IMR-90 (cell line): ENCODE measurements around the gene SPEF2. TPM values are rescaled to one million over a fixed set of nuclear protein-coding genes. Genes with fewer than 3 reads are reported as not detected.

Experiments
- ATAC-seq: fragments of 200-7000 bp; cut with Tn5 transposase; 2 replicates; pipeline ENCODE4 v1.9.1; 2020; ENCODE audit warnings: low read depth, mild to moderate bottlenecking, moderate library complexity
- BruUV-seq: library from RNA; stranded (reverse); fragments of 400-500 nt; replicated peaks from 2 replicates; lab custom pipeline; 2021; lab: Mats Ljungman, UMichigan
- CTCF ChIA-PET: fragments of 300-600 bp; formaldehyde crosslinking; extraction: SDS; loops from one replicate; lab custom pipeline; 2021; ENCODE audit warnings: antibody characterized with exemption; lab: Yijun Ruan, JAX
- POLR2A ChIA-PET: fragments of 300-600 bp; sonication (Branson Sonifier 250); formaldehyde crosslinking; loops from one replicate; lab custom pipeline; 2022; ENCODE audit warnings: antibody characterized with exemption; ENCODE audit not compliant: unreplicated experiment; lab: Charles Lee
- DNase-seq: peaks from one replicate; pipeline ENCODE4 v3.0.0; 2013
- H2AFZ ChIP-seq: replicated peaks from 2 replicates; pipeline ENCODE3; 2013; ENCODE audit warnings: low read length, mild to moderate bottlenecking; ENCODE audit not compliant: poor library complexity
- H2AK5ac ChIP-seq: 2 replicates; pipeline ENCODE4 v1.6.1; 2013; ENCODE audit warnings: low read depth, low read length, inconsistent platforms
- H2AK9ac ChIP-seq: replicated peaks from 2 replicates; pipeline ENCODE3; 2013; ENCODE audit warnings: mild to moderate bottlenecking, low read depth, low read length, moderate library complexity; ENCODE audit not compliant: poor library complexity
- H2BK120ac ChIP-seq: 2 replicates; pipeline ENCODE4 v1.6.1; 2013; ENCODE audit warnings: low read depth, low read length, inconsistent platforms
- H2BK15ac ChIP-seq: 3 replicates; pipeline ENCODE4 v1.6.1; 2013; ENCODE audit warnings: low read depth, low read length, inconsistent platforms
- H2BK20ac ChIP-seq: 2 replicates; pipeline ENCODE4 v1.6.1; 2013; ENCODE audit warnings: low read depth, mild to moderate bottlenecking, inconsistent platforms, low read length, moderate library complexity
- H2BK5ac ChIP-seq: 2 replicates; pipeline ENCODE4 v1.6.1; 2013; ENCODE audit warnings: mild to moderate bottlenecking, low read depth, low read length, inconsistent platforms; ENCODE audit not compliant: poor library complexity, severe bottlenecking
- H3K14ac ChIP-seq: replicated peaks from 2 replicates; pipeline ENCODE4 v1.6.1; 2013; ENCODE audit warnings: low read depth, low read length, inconsistent platforms
- H3K18ac ChIP-seq: 2 replicates; pipeline ENCODE4 v1.6.1; 2013; ENCODE audit warnings: low read depth, low read length, control low read depth
- H3K23ac ChIP-seq: 2 replicates; pipeline ENCODE4 v1.6.1; 2013; ENCODE audit warnings: low read depth, low read length, inconsistent platforms
- H3K27ac ChIP-seq: 2 replicates; pipeline ENCODE4 v1.5.1; 2013; ENCODE audit warnings: mild to moderate bottlenecking, control low read depth, low read length; ENCODE audit not compliant: insufficient read depth
- H3K27me3 ChIP-seq: 2 replicates; pipeline ENCODE4 v1.6.1; 2013; ENCODE audit warnings: low read length; ENCODE audit not compliant: control insufficient read depth, insufficient read depth
- H3K36me3 ChIP-seq: 2 replicates; pipeline ENCODE4 v1.6.1; 2013; ENCODE audit warnings: low read length, mixed read lengths; ENCODE audit not compliant: control insufficient read depth, insufficient read depth
- H3K4ac ChIP-seq: 2 replicates; pipeline ENCODE4 v1.6.1; 2013; ENCODE audit warnings: low read depth, low read length, inconsistent platforms
- H3K4me1 ChIP-seq: 2 replicates; pipeline ENCODE4 v1.6.1; 2013; ENCODE audit warnings: low read length, mixed read lengths; ENCODE audit not compliant: control insufficient read depth, insufficient read depth
- H3K4me2 ChIP-seq: 2 replicates; pipeline ENCODE4 v1.6.1; 2013; ENCODE audit warnings: low read depth, mild to moderate bottlenecking, control low read depth, low read length, moderate library complexity
- H3K4me3 ChIP-seq: 2 replicates; pipeline ENCODE4 v1.5.1; 2013; ENCODE audit warnings: low read depth, mild to moderate bottlenecking, control low read depth, low read length, moderate library complexity; ENCODE audit not compliant: insufficient read depth
- H3K56ac ChIP-seq: 2 replicates; pipeline ENCODE4 v1.6.1; 2013; ENCODE audit warnings: low read length, inconsistent platforms; ENCODE audit not compliant: insufficient read depth; ENCODE audit errors: extremely low read depth
- H3K79me1 ChIP-seq, 2 experiments: 2 replicates each; pipeline ENCODE4 v1.6.1; 2013; ENCODE audit warnings: low read length in 2 of 2, inconsistent platforms in 1 of 2, low read depth in 1 of 2
- H3K9ac ChIP-seq: 2 replicates; pipeline ENCODE4 v1.6.1; 2013; ENCODE audit warnings: low read depth, low read length, control low read depth
- H3K9me1 ChIP-seq: 2 replicates; pipeline ENCODE4 v1.6.1; 2013; ENCODE audit warnings: low read length, inconsistent platforms; ENCODE audit not compliant: insufficient read depth
- H3K9me3 ChIP-seq: 2 replicates; pipeline ENCODE4 v1.6.1; 2013; ENCODE audit warnings: low read length; ENCODE audit not compliant: control insufficient read depth, insufficient read depth
- H4K20me1 ChIP-seq: 2 replicates; pipeline ENCODE4 v1.6.1; 2013; ENCODE audit warnings: low read length, inconsistent platforms; ENCODE audit not compliant: insufficient read depth
- H4K5ac ChIP-seq: 2 replicates; pipeline ENCODE4 v1.6.1; 2013; ENCODE audit warnings: mild to moderate bottlenecking, low read depth, low read length, control low read depth
- H4K8ac ChIP-seq, 2 experiments: 2 replicates each; pipeline ENCODE4 v1.6.1; 2013; ENCODE audit warnings: low read depth in 2 of 2, low read length in 2 of 2, control low read depth in 1 of 2, inconsistent platforms in 1 of 2
- H4K91ac ChIP-seq: 2 replicates; pipeline ENCODE4 v1.6.1; 2013; ENCODE audit warnings: low read depth, low read length, inconsistent platforms; ENCODE audit not compliant: insufficient read depth
- BHLHE40 ChIP-seq: fragments of 150-350 bp; IDR thresholded peaks from 2 replicates; pipeline ENCODE4 v1.6.1; 2016; ENCODE audit warnings: mild to moderate bottlenecking, low read depth, low read length
- CEBPB ChIP-seq: IDR thresholded peaks from 2 replicates; pipeline ENCODE4 v1.6.1; 2012; ENCODE audit warnings: low read depth, low read length, improper control_type of control experiment
- CHD1 ChIP-seq: IDR thresholded peaks from 2 replicates; pipeline ENCODE4 v1.6.1; 2012; ENCODE audit warnings: low read depth, low read length, improper control_type of control experiment
- CTCF ChIP-seq: conservative IDR thresholded peaks from 2 replicates; pipeline ENCODE4 v1.5.1; 2012; ENCODE audit warnings: mild to moderate bottlenecking, low read depth, low read length, improper control_type of control experiment
- FOS ChIP-seq: fragments of 150-350 bp; IDR thresholded peaks from 2 replicates; pipeline ENCODE4 v1.6.1; 2016; ENCODE audit warnings: low read depth, low read length
- MAFK ChIP-seq: IDR thresholded peaks from 2 replicates; pipeline ENCODE4 v1.6.1; 2012; ENCODE audit warnings: low read depth, low read length, improper control_type of control experiment
- MAZ ChIP-seq: IDR thresholded peaks from 2 replicates; pipeline ENCODE4 v1.6.1; 2012; ENCODE audit warnings: low read depth, mild to moderate bottlenecking, low read length, improper control_type of control experiment, moderate library complexity, borderline replicate concordance
- MXI1 ChIP-seq: IDR thresholded peaks from 2 replicates; pipeline ENCODE4 v1.6.1; 2012; ENCODE audit warnings: low read depth, mild to moderate bottlenecking, low read length, moderate library complexity, borderline replicate concordance
- NFE2L2 ChIP-seq: fragments of 150-350 bp; IDR thresholded peaks from 2 replicates; pipeline ENCODE4 v1.6.1; 2016; ENCODE audit warnings: low read depth, mild to moderate bottlenecking, low read length
- POLR2A ChIP-seq: IDR thresholded peaks from 2 replicates; pipeline ENCODE4 v1.6.1; 2012; ENCODE audit warnings: mild to moderate bottlenecking, low read depth, low read length
- RAD21 ChIP-seq: IDR thresholded peaks from 2 replicates; pipeline ENCODE4 v1.6.1; 2012; ENCODE audit warnings: low read length, improper control_type of control experiment
- RCOR1 ChIP-seq: IDR thresholded peaks from 2 replicates; pipeline ENCODE4 v1.6.1; 2012; ENCODE audit warnings: mild to moderate bottlenecking, low read length, improper control_type of control experiment; ENCODE audit not compliant: insufficient replicate concordance
- RFX5 ChIP-seq: IDR thresholded peaks from 2 replicates; pipeline ENCODE4 v1.8.0; 2012; ENCODE audit warnings: low read depth, mild to moderate bottlenecking, low read length, moderate library complexity
- SMC3 ChIP-seq: fragments of 150-350 bp; IDR thresholded peaks from 2 replicates; pipeline ENCODE4 v1.6.1; 2016; ENCODE audit warnings: low read depth, mild to moderate bottlenecking, antibody characterized with exemption, low read length, moderate library complexity
- USF2 ChIP-seq: fragments of 150-350 bp; IDR thresholded peaks from 2 replicates; pipeline ENCODE4 v1.6.1; 2017; ENCODE audit warnings: mild to moderate bottlenecking, antibody characterized with exemption, low read length, low read depth
- WGBS, 2 experiments: methylation state at CpG; one replicate each; pipeline versions ENCODE4 v1.1.5 to v1.1.7; 2013; ENCODE audit warnings: missing lambda C conversion rate in 2 of 2; ENCODE audit not compliant: insufficient read length in 1 of 2; ENCODE audit errors: extremely low coverage in 2 of 2; 5-methylcytosine and 5-hydroxymethylcytosine counted together
- dilution Hi-C: fragments of 300-500 bp; cut with HindIII; formaldehyde crosslinking; loops from one replicate; pipeline ENCODE4 v1.14.3; 2018; ENCODE audit warnings: low sequenced_read_pairs; ENCODE audit not compliant: unreplicated experiment
- in situ Hi-C: fragments of 300-500 bp; cut with MboI; formaldehyde crosslinking; loops from 3 replicates; pipeline ENCODE4 v1.14.3; 2019; ENCODE audit warnings: low sequenced_read_pairs, inconsistent platforms, mixed read lengths
- intact Hi-C: fragments of 100-400 bp; cut with micrococcal nuclease; formaldehyde crosslinking; loops from 2 replicates; pipeline ENCODE4 v1.10.0; 2022
- polyA plus RNA-seq, 3 experiments: library from polyadenylated mRNA; depleted of rRNA; stranded (reverse); fragments of >200 nt; gene quantifications; 2 replicates each; pipeline ENCODE4 v1.2.3, GENCODE V29; 2012; ENCODE audit warnings: low replicate concordance in 1 of 3
- total RNA-seq: library from RNA; depleted of rRNA; stranded (reverse); fragments of >200 nt; gene quantifications from 2 replicates; pipeline ENCODE4 v1.2.3, GENCODE V29; 2012
- TF ChIP-seq, protein P1 (sequence below): fragments of 150-350 bp; IDR thresholded peaks from 2 replicates; pipeline ENCODE4 v1.6.1; 2016; ENCODE audit warnings: low read depth, mild to moderate bottlenecking, low read length, moderate library complexity, borderline replicate concordance

SPEF2 gene
- total and polyA plus RNA-seq, 2 of the 4 experiments (the other 2 are of a cell fraction): 1.7 to 2.3 TPM

- Histone ChIP-seq H3K9ac (no peak overlapping the region), H4K91ac (no peak overlapping the region), H3K18ac (no peak overlapping the region), H2AFZ (no peak overlapping the region), H3K27me3 (no peaks in the 10 kb centered on the region), H4K8ac (no peak overlapping the region), H2BK120ac (no peak overlapping the region), H4K20me1 (no peaks in the 10 kb centered on the region), H2BK20ac (no peak overlapping the region), H3K4me3 (no peak overlapping the region), H2BK5ac (no peak overlapping the region), H3K4me1 (no peaks in the 10 kb centered on the region), H3K14ac (no peak overlapping the region), H3K27ac (no peak overlapping the region), H3K9me3 (no peaks in the 10 kb centered on the region), H2BK15ac (no peak overlapping the region), H3K79me1 (no peaks in the 10 kb centered on the region), H3K36me3 (no peaks in the 10 kb centered on the region), H3K4ac (no peak overlapping the region), H3K9me1 (no peaks in the 10 kb centered on the region), H2AK5ac (no peak overlapping the region), H3K23ac (no peak overlapping the region), H3K4me2 (no peak overlapping the region), H4K5ac (no peak overlapping the region), H3K56ac (no peak overlapping the region), H2AK9ac (no peak overlapping the region)
- BruUV-seq: no TSS peak
- POLR2A ChIA-PET: no interaction called here
- dilution Hi-C loops: no loop called here
- CTCF ChIA-PET: no interaction called here
- ATAC-seq (no peak), DNase-seq (no peak)
- intact Hi-C loops: no loop called here
- in situ Hi-C loops: no loop called here
- no CpG with 5 or more reads among the region's 2 CpGs for WGBS, 2 experiments
- TF ChIP-seq MAFK: no peak
- TF ChIP-seq CHD1: no peak
- no peak for TF ChIP-seq BHLHE40
- no peak for TF ChIP-seq POLR2A
- TF ChIP-seq SMC3: no peak
- TF ChIP-seq, protein P1, sequence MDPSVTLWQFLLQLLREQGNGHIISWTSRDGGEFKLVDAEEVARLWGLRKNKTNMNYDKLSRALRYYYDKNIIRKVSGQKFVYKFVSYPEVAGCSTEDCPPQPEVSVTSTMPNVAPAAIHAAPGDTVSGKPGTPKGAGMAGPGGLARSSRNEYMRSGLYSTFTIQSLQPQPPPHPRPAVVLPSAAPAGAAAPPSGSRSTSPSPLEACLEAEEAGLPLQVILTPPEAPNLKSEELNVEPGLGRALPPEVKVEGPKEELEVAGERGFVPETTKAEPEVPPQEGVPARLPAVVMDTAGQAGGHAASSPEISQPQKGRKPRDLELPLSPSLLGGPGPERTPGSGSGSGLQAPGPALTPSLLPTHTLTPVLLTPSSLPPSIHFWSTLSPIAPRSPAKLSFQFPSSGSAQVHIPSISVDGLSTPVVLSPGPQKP: no peak
- no peak for TF ChIP-seq RFX5
- TF ChIP-seq MXI1: no peak
- TF ChIP-seq CTCF: no peak
- TF ChIP-seq RCOR1: no peak
- TF ChIP-seq CEBPB: no peak
- TF ChIP-seq USF2: no peak
- no peak for TF ChIP-seq MAZ
- TF ChIP-seq RAD21: no peak
- TF ChIP-seq NFE2L2: no peak
- TF ChIP-seq FOS: no peak
These were observed 70.3 kb downstream of the SPEF2 start for GRCh38 chr5:35687961-35688360.
